Activated naive CD8-positive, alpha-beta T cell treated with anti-CD3 and anti-CD28 coated beads, Interleukin-2, amount 50 U/mL, for 16 hours (primary cell): Measurements from ENCODE around the gene TNIP3.

Source experiments
- DNase-seq: peaks from one replicate; pipeline ENCODE4 v3.0.0-alpha.2; 2020; ENCODE audit warnings: low read depth, low spot score

The TNIP3 gene

GRCh38 chr4:121139533-121140222 lies 24.4 kb downstream of the TNIP3 start:
- DNase-seq = no peak

DNA sequence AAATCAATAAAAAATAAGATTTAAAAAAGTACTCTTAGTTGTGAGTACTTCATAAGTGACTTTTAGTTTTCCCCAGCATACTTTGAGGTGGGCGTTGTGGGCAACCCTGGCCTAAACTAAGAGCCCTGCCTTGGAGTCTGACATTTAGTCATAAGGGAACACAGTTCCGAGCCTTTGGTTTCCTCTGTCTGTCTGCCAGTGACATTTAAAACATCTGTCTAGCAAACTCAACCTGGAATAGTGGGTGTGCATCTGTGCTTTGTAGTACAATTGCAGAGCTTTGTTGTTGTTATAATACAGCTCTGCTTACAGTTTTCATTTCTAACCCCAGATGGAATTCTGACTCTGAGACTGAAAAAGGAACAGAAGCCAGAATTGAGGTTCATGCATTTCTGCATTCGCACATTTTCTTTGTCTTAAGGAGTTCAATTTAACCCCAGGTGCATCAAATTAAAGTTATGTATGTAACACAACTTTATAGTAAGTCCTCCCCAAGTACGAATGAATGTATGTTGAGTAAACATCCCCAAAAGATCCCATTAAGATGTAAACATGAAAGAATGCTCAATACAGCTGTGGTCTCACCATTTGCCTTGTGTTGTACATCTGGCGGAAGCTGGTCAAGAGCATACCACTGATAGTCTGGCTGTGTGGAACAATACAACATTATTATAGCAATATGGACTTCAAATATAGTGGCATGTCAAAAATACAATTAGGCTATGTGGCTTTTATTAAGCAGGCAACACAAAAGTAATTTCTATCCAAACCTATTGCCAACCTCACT lies 25.9 kb downstream of the TNIP3 start:
- DNase-seq = no peak

GRCh38 chr4:121130326-121130660 lies 33.8 kb downstream of the TNIP3 start:
- no peak for DNase-seq

GRCh38 chr4:121129606-121130325 lies 34.4 kb downstream of the TNIP3 start:
- no peak for DNase-seq

GRCh38 chr4:121127100-121127499 lies 37.0 kb downstream of the TNIP3 start:
- DNase-seq = no peak

DNA sequence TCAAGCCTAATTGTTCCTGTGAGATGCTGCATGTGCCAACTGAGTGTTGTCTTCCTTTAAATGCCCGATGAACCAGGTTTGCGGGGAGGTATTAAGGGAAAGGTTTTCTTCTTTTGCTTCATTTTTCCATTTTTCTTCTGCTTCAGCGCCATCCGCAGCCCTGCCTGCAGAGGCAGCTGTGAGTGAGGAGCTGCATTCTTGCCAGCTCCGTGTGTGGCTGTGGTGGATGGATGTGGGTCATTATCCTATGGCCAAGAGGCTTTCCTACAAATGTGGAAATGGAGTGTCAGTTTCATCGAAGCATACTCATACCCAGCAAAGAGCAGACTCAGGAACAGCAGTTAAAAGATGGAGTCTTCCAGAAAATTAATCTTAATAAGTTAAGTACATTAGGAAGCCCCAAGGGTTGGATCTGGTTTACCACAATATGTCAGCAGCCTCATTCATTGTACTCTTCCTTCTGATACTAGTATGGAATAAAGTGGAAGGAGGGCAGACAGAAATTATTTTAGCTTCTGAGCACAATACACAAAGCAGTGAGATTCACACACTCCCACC lies 37.6 kb downstream of the TNIP3 start:
- no peak for DNase-seq

DNA sequence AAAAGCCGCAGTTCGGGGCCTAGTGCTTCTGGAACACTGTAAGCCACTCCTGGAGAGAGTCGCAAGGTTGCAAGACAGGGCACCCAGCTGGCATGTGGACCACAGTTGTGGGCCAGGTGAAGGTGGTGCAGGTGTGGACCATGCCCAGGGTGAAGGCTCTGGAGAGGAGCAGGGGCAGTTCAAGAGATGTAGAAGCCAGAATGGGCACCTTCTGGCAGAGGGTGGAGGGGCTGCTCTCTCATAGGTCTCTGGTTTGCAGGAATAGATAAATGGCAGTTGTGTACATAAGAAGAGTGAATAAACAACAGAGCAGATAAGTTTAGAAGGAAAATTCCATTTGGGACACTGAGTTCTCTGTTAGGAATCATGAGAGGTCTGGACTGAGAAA lies 38.6 kb downstream of the TNIP3 start:
- DNase-seq = no peak

GRCh38 chr4:121122661-121123060 lies 41.5 kb downstream of the TNIP3 start:
- no peak for DNase-seq

DNA sequence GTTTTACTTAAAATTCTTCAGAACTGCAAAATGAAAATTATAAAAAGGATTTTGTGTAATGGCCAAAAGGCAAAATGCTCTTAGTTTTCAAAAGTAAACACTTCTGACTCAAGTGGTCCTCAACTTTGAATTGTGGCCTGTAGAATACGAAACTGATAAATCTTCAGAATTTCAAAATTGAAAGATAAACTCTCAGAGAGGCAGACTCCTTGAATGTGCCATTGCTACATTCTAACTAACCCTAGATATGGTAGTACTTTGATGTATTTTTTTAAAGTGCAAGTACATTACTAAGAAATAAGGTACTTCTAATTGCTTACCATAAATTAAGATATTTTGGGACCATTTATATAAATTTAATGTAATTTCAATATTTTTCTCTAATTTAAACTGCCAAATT lies 44.4 kb downstream of the TNIP3 start:
- DNase-seq = no peak

- no peak for DNase-seq
These were observed 45.8 kb downstream of the TNIP3 start for GRCh38 chr4:121118344-121118743.

GRCh38 chr4:121114756-121115155 lies 49.4 kb downstream of the TNIP3 start:
- DNase-seq = no peak

GRCh38 chr4:121112530-121112929 lies 51.6 kb downstream of the TNIP3 start:
- no peak for DNase-seq

DNA sequence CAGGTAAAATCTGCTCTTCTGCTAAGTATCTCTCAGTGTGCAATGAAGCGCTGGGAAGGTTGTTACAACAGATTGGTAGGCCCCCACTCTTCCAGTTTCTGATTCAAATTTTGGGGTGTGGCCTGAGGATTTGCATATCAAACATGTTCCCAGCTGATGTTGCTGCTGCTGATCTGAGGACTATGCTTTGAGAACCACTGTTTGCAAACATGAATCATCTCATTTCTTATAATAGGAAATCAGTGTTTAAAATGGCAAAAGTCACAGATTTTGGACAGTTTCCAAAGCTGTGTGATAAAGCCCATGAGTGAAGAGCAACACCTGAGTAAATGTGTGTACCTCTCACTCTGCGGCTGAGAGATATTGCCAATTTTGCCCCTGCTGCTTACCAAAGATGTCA lies 55.6 kb downstream of the TNIP3 start:
- DNase-seq = no peak

GRCh38 chr4:121107507-121107906 lies 56.6 kb downstream of the TNIP3 start:
- DNase-seq = no peak

DNA sequence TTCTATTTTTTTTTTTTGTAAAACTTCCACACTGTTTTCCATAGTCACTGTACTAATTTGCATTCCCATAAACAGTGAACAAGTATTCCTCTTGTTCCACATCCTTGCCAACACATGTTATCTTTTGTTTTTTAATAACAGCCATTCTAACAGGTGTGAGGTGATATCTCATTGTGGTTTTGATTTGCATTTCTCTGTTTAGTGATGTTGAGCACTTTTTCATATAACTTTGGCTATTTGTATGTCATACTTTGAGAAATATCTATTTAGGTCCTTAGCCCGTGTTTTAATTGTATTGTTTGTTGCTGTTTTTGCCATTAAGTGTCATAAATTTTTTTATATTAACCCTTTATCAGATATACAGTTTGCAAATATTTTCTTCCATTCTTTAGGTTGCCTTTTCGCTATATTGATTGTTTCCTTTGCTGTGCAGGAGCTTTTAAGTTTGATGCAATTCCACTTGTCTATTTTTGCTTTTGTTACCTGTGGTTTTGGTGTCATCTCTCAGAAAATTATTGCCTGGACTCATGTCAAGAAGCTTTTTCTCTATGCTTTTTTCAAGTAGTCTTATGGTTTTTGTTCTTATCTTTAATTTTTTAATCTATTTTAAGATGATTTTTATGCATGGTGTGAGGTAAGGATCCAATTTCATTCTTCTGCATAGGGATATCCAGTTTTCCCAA lies 63.9 kb downstream of the TNIP3 start:
- DNase-seq = no peak

DNA sequence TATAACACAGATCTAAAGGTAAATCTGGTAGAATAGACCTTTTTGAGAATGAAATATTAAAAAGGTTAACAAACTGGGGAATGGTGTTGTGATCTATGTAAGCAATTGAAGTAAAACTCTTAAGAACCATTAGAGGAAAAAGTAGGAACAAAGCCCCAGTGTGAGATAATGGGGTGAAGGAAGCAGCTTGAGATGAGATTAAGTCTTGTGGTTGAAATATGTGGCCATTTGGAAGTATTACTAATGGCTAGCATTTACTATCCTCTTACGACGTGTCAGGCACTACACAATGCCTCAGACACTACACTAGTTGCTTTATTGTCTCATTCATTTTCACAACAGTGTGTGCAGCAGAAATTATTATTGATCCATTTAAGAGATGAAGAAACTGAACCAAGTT lies 65.9 kb downstream of the TNIP3 start:
- DNase-seq = no peak

GRCh38 chr4:121096629-121097028 lies 67.5 kb downstream of the TNIP3 start:
- no peak for DNase-seq

DNA sequence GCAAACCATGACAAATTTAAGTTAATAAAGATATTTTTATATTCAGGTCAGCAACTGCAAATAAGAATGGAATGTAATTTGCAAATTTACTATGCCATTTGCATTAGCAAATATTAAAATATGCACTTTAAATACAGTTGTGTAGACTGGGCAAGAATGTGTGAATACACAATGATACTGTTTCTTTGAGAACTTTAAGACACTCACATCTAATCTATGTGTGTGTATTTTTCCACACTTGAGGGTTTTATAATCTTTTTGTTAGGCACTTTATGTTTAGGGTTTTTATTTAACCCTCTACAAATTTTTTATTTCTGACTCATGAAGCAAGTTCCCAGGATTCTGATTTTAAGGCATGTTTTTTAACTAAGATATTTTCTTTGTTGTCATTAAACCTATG lies 67.9 kb downstream of the TNIP3 start:
- no peak for DNase-seq

GRCh38 chr4:121094297-121094966 lies 69.7 kb downstream of the TNIP3 start:
- DNase-seq = no peak

GRCh38 chr4:121093261-121093660 lies 70.9 kb downstream of the TNIP3 start:
- DNase-seq = no peak

DNA sequence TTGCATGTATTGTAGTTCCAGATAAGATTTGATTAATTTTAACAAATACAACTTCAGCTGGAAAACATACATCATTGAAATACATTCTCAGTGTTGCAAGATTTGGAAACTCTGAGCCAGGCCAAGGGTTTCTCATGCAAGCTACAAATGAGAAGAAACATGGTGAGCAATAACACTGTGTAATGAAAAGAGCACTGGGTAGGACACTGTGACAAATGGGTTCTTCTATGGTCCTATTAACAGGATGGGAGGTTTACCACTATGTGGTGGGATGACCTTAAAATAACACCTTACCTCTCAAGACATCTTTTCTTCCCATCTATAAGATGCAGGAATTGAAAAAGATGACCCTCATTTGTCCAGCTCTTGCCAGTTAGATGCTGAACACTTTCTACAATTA lies 72.2 kb downstream of the TNIP3 start:
- no peak for DNase-seq
